ENCODE data around the gene DEDD. TPM values are rescaled to one million over a fixed set of nuclear protein-coding genes. Genes with fewer than 3 reads are reported as not detected.

The DEDD gene
- total RNA-seq, 1 donor from 2014 or later: 46.9 TPM

DNA sequence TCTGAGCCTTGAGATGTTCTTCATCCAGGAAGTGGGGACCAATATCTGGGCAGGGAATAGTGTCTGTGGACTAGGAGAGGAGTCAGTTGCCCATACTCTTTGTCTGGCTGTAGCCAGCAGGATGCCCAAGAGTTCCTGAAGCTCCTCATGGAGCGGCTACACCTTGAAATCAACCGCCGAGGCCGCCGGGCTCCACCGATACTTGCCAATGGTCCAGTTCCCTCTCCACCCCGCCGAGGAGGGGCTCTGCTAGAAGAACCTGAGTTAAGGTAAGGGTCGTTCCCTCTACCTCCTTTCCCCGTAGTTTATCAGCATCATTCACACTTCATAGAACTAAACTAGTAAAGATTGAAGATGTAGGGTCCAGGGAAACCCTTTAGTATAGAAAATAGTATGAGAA, 30.3 kb upstream of the DEDD start:
- no peak for DNase-seq (ENCODE audit: low spot score, unreplicated experiment)
- H3K36me3 Mint-ChIP-seq (ENCODE audit: insufficient read depth): peaks cover 24% of the 10 kb centered on the region
- no peaks in the 10 kb centered on the region for H3K9me3 Mint-ChIP-seq (ENCODE audit: low read depth)
- no peak overlapping the region for H3K27ac Mint-ChIP-seq
- peaks cover 23% of the 10 kb centered on the region for H3K4me1 Mint-ChIP-seq (ENCODE audit: low read depth)
- TF ChIP-seq, protein P1, sequence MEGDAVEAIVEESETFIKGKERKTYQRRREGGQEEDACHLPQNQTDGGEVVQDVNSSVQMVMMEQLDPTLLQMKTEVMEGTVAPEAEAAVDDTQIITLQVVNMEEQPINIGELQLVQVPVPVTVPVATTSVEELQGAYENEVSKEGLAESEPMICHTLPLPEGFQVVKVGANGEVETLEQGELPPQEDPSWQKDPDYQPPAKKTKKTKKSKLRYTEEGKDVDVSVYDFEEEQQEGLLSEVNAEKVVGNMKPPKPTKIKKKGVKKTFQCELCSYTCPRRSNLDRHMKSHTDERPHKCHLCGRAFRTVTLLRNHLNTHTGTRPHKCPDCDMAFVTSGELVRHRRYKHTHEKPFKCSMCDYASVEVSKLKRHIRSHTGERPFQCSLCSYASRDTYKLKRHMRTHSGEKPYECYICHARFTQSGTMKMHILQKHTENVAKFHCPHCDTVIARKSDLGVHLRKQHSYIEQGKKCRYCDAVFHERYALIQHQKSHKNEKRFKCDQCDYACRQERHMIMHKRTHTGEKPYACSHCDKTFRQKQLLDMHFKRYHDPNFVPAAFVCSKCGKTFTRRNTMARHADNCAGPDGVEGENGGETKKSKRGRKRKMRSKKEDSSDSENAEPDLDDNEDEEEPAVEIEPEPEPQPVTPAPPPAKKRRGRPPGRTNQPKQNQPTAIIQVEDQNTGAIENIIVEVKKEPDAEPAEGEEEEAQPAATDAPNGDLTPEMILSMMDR (IDR thresholded peaks at IDR 0.05; ENCODE audit: unreplicated experiment): no peak
- no peak overlapping the region for H3K4me3 Mint-ChIP-seq (ENCODE audit: low read depth)
- H3K27me3 Mint-ChIP-seq: no peaks in the 10 kb centered on the region

DNA sequence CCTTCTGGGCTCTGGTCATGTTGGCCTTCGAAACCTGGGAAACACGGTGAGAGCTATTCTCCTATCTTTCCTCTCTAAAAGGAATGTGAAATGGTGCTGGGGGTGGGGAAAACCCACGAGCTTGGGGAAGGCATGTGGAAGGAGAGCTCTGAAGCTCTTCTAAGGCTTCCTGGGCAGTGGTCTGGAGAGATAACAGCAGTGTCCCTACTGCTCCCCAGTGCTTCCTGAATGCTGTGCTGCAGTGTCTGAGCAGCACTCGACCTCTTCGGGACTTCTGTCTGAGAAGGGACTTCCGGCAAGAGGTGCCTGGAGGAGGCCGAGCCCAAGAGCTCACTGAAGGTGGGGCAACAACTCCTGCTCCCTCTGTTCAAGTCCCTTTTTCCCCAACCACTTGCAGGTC, 29.6 kb upstream of the DEDD start:
- H3K27ac Mint-ChIP-seq: peak overlapping the region; percentile 78
- H3K4me3 Mint-ChIP-seq (ENCODE audit: low read depth): peak overlapping the region; percentile 37

DNA sequence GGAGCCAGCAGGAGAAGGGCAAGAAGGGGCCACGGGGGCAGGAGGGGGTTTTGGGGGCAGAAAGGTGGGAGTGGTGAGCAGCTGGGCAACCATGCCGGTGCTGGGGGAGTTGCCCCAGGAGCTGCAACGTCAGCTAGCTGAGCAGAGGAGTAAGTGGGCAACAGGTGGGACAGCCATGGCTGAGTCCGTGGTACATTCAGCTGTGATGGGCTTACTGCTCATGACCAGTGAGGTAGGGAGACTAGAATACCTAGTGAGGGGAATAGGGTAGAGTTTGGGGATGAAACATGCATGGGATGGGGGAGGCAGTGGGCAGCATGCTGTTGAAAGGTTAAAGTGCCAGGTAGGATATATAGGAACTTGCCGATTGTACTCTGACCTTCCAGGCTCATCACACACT, 29.2 kb upstream of the DEDD start:
- peaks cover 16% of the 10 kb centered on the region for H3K4me1 Mint-ChIP-seq (ENCODE audit: low read depth)
- DNase-seq (ENCODE audit: low spot score, unreplicated experiment): no peak
- H3K27me3 Mint-ChIP-seq: no peaks in the 10 kb centered on the region
- peaks cover 32% of the 10 kb centered on the region for H3K36me3 Mint-ChIP-seq (ENCODE audit: insufficient read depth)
- no peaks in the 10 kb centered on the region for H3K9me3 Mint-ChIP-seq (ENCODE audit: low read depth)
- peak overlapping the region; percentile 37 for H3K4me3 Mint-ChIP-seq (ENCODE audit: low read depth)
- no peak overlapping the region for H3K27ac Mint-ChIP-seq
- TF ChIP-seq, protein P1 (IDR thresholded peaks at IDR 0.05; ENCODE audit: unreplicated experiment): no peak

More for the DNA sequence above, 29.6 kb upstream of the DEDD start:
- H3K9me3 Mint-ChIP-seq (ENCODE audit: low read depth): no peaks in the 10 kb centered on the region
- no peaks in the 10 kb centered on the region for H3K27me3 Mint-ChIP-seq
- TF ChIP-seq, protein P1 (IDR thresholded peaks at IDR 0.05; ENCODE audit: unreplicated experiment): no peak
- DNase-seq (ENCODE audit: low spot score, unreplicated experiment): no peak
- H3K4me1 Mint-ChIP-seq (ENCODE audit: low read depth): peaks cover 19% of the 10 kb centered on the region
- peaks cover 29% of the 10 kb centered on the region for H3K36me3 Mint-ChIP-seq (ENCODE audit: insufficient read depth)

DNA sequence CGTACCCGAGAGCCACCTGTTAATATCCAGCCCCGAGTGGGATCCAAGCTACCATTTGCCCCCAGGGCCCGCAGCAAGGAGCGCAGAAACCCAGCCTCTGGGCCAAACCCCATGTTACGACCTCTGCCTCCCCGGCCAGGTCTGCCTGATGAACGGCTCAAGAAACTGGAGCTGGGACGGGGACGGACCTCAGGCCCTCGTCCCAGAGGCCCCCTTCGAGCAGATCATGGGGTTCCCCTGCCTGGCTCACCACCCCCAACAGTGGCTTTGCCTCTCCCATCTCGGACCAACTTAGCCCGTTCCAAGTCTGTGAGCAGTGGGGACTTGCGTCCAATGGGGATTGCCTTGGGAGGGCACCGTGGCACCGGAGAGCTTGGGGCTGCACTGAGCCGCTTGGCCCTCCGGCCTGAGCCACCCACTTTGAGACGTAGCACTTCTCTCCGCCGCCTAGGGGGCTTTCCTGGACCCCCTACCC, 28.2 kb upstream of the DEDD start:
- Mint-ChIP-seq H3K9me3 (ENCODE audit: low read depth) (no peaks in the 10 kb centered on the region), H3K36me3 (ENCODE audit: insufficient read depth) (peaks cover 33% of the 10 kb centered on the region), H3K4me1 (ENCODE audit: low read depth) (peaks cover 16% of the 10 kb centered on the region), H3K27ac (no peak overlapping the region), H3K4me3 (ENCODE audit: low read depth) (peak overlapping the region; percentile 80), H3K27me3 (no peaks in the 10 kb centered on the region)
- TF ChIP-seq, protein P1 (IDR thresholded peaks at IDR 0.05; ENCODE audit: unreplicated experiment): no peak
- no peak for DNase-seq (ENCODE audit: low spot score, unreplicated experiment)

DNA sequence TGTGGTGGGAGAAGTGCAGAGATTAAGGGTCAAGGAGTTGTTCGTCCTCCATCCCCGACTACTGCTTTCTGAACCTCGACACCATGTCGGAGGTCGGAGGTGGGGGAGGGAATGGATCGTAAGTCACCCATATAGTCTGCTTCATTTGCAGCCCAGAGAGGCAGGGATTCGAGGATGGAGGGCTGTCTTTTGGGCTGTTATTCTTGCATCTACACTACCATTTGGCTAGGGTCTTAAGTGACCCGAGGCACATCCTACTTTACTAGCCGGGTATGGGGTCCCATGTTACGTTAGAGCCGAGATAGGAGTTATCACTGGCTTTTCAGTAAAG, 27.4 kb upstream of the DEDD start:
- TF ChIP-seq, protein P1 (IDR thresholded peaks at IDR 0.05; ENCODE audit: unreplicated experiment): no peak
- Mint-ChIP-seq H3K4me1 (ENCODE audit: low read depth) (peaks cover 15% of the 10 kb centered on the region), H3K27me3 (no peaks in the 10 kb centered on the region), H3K4me3 (ENCODE audit: low read depth) (peak overlapping the region; percentile 80), H3K36me3 (ENCODE audit: insufficient read depth) (peaks cover 30% of the 10 kb centered on the region), H3K27ac (peak overlapping the region; percentile 61), H3K9me3 (ENCODE audit: low read depth) (no peaks in the 10 kb centered on the region)
- DNase-seq (ENCODE audit: low spot score, unreplicated experiment): no peak
